HepG2 (cell line): ENCODE measurements around the gene SYPL1.

Experiments
- MED1 ChIP-seq: sonication (generic); formaldehyde crosslinking; IDR thresholded peaks from 2 replicates; pipeline ENCODE4 v1.4.0; 2020; ENCODE audit warnings: missing genetic modification reagents
- SATB2 ChIP-seq: sonication (generic); formaldehyde crosslinking; IDR thresholded peaks from 2 replicates; pipeline ENCODE4 v1.5.0; 2020; ENCODE audit warnings: missing genetic modification reagents
- ZNF10 ChIP-seq: sonication (generic); formaldehyde crosslinking; IDR thresholded peaks from 2 replicates; pipeline ENCODE4 v1.4.0; 2020; ENCODE audit warnings: mild to moderate bottlenecking, low read depth, missing genetic modification reagents, borderline replicate concordance

GRCh38 chr7:106068986-106069385 lies 43.1 kb downstream of the SYPL1 start:
- no peak for TF ChIP-seq MED1 (CRISPR knock-in tag)
- no peak for TF ChIP-seq SATB2 (CRISPR knock-in tag)
- TF ChIP-seq ZNF10 (CRISPR knock-in tag): no peak
